Upper lobe of right lung (tissue), 1 donor: Measurements from ENCODE around the gene DOK4. TPM values are rescaled to one million over a fixed set of nuclear protein-coding genes. Genes with fewer than 3 reads are reported as not detected.

ENCODE experiments used
- ATAC-seq: fragments of 200-7000 bp; cut with Tn5 transposase; one replicate; pipeline ENCODE4 v1.9.1; 2020; ENCODE audit warnings: mild to moderate bottlenecking, moderate library complexity
- DNase-seq: peaks from one replicate; pipeline ENCODE4 v3.0.0-alpha.2; 2020
- H3K27ac ChIP-seq: fragments of 200-600 bp; one replicate; pipeline ENCODE4 v1.8.0; 2022
- H3K27me3 ChIP-seq: fragments of 200-600 bp; one replicate; pipeline ENCODE4 v1.8.0; 2022; ENCODE audit warnings: mild to moderate bottlenecking
- H3K36me3 ChIP-seq: fragments of 200-600 bp; one replicate; pipeline ENCODE4 v1.8.0; 2022
- H3K4me1 ChIP-seq: fragments of 200-600 bp; one replicate; pipeline ENCODE4 v1.8.0; 2022
- H3K4me3 ChIP-seq: fragments of 200-600 bp; one replicate; pipeline ENCODE4 v1.8.0; 2022; ENCODE audit warnings: mild to moderate bottlenecking
- H3K9me3 ChIP-seq: fragments of 200-600 bp; one replicate; pipeline ENCODE4 v1.8.0; 2022
- intact Hi-C: fragments of 100-400 bp; cut with DNase I; formaldehyde crosslinking; loops from one replicate; pipeline ENCODE4 v1.11.0; 2022
- total RNA-seq: library from RNA; stranded (reverse); fragmentation: NEBNext Ultra II Directional; extraction: Animal tissue kit (Norgen Biotek cat#: 25700); gene quantifications from one replicate; pipeline ENCODE4 v1.2.1, GENCODE V29; 2021
- TF ChIP-seq, protein P1 (sequence below): fragments of 200-600 bp; IDR thresholded peaks from one replicate; pipeline ENCODE4 v1.8.0; 2022; ENCODE audit warnings: antibody characterized with exemption
- donor health status: DM: no; HTN: yes; CAD: no; lungs with severe emphysema.

The DOK4 gene
- total RNA-seq, 1 donor from 2014 or later = 55.1 TPM

DNA sequence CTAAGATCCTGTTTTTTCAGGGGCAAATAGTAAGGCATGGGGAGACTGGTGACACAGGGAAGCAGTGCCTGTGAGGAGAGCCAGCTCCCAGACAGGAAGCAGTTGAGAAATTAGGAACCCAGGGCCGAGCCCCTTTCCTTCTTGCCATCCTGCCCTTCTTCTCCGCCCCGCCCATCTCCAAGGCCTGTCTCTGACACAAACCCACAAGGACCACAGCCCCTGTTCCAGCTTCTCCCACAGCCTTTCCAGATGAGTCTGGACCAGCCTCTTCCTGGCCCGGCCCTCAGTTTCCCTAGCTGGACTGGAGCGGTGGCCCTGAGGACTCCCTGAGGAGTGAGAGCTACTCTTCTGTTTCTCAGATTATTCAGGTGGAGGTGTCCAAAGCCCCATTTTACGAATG is 40.2 kb upstream of the DOK4 start:
- Histone ChIP-seq H3K27ac (no peak overlapping the region), H3K4me3 (no peak overlapping the region), H3K27me3 (no peaks in the 10 kb centered on the region), H3K36me3 (no peaks in the 10 kb centered on the region), H3K9me3 (no peaks in the 10 kb centered on the region), H3K4me1 (peaks cover 15% of the 10 kb centered on the region)
- intact Hi-C loops = no loop called here
- DNase-seq (no peak), ATAC-seq (no peak)
- TF ChIP-seq, protein P1, sequence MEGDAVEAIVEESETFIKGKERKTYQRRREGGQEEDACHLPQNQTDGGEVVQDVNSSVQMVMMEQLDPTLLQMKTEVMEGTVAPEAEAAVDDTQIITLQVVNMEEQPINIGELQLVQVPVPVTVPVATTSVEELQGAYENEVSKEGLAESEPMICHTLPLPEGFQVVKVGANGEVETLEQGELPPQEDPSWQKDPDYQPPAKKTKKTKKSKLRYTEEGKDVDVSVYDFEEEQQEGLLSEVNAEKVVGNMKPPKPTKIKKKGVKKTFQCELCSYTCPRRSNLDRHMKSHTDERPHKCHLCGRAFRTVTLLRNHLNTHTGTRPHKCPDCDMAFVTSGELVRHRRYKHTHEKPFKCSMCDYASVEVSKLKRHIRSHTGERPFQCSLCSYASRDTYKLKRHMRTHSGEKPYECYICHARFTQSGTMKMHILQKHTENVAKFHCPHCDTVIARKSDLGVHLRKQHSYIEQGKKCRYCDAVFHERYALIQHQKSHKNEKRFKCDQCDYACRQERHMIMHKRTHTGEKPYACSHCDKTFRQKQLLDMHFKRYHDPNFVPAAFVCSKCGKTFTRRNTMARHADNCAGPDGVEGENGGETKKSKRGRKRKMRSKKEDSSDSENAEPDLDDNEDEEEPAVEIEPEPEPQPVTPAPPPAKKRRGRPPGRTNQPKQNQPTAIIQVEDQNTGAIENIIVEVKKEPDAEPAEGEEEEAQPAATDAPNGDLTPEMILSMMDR = no peak

DNA sequence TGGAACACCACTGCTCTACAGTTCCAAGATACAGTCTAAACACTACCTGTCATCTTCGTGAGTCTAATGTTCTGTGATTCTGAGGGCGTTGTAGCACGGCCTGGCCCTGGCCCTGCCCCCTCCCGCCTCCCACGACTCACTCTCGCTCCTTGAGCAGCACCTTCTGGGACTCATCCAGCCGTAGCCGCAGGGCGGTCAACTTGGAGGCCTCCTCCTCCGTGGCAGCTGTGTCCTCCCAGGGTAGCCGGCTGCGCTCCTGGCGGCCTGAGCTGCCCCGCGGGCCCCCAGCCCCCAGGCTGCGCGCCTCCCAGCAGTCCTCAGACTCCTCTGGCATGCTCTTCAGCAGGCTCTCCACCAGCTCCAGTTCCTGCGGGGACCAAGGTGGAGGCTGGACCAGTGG is 39.5 kb upstream of the DOK4 start:
- H3K36me3 ChIP-seq = no peaks in the 10 kb centered on the region
- no peak overlapping the region for H3K27ac ChIP-seq
- H3K4me1 ChIP-seq = peaks cover 14% of the 10 kb centered on the region
- ATAC-seq (peak; percentile 57), DNase-seq (no peak)
- no peaks in the 10 kb centered on the region for H3K27me3 ChIP-seq
- intact Hi-C loops = no loop called here
- TF ChIP-seq, protein P1 = no peak
- no peaks in the 10 kb centered on the region for H3K9me3 ChIP-seq
- H3K4me3 ChIP-seq = no peak overlapping the region

DNA sequence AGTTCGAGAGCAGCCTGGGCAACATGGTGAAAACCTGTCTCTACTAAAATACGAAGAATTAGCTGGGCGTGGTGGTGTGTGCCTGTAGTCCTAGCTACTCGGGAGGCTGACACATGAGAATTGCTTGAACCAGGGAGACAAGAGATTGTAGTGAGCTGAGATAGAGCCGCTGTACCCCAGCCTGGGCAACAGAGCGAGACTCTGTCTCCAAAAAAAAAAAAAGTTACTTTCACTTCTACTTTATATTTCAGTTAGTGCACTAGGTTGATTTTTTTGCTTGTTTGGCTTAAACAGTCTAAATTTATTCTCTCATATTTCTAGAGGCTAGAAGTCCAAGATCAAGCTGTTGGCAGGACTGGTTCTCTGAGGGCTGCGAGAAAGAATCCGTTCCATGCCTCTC is 36.7 kb upstream of the DOK4 start:
- ATAC-seq (no peak), DNase-seq (no peak)
- peaks cover 6% of the 10 kb centered on the region for H3K4me1 ChIP-seq
- intact Hi-C loops = no loop called here
- H3K4me3 ChIP-seq = no peak overlapping the region
- TF ChIP-seq, protein P1 = no peak
- no peaks in the 10 kb centered on the region for H3K27me3 ChIP-seq
- H3K27ac ChIP-seq = no peak overlapping the region
- H3K36me3 ChIP-seq = no peaks in the 10 kb centered on the region
- H3K9me3 ChIP-seq = no peaks in the 10 kb centered on the region

DNA sequence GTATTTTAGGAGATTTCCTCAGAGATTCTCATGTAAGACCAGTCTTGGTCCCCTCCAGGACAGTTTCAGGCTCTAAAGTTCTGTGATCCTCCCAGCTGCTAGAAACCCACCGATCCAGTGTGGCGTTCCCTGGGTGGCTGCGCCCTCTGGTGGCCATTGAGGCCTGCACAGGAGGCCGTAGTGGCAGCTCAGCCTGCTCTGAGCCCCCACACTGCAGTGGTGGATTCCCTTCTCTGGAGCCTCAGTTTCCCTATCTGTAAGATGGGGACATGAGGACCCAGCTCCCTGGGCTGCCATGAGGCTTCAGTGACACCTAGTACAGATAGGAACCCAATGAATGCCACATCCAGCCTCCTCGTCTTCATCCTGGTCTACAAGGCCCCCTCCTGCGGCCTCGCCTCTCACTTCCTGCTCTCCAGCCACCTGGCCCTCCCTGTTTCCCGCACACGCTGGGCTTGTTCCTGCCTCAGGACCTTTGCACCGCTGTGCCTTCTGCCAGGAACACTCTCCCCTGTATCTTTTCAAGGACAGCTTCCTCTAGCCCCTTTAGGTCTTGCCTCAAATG is 33.6 kb upstream of the DOK4 start:
- Histone ChIP-seq H3K36me3 (no peaks in the 10 kb centered on the region), H3K27me3 (no peaks in the 10 kb centered on the region), H3K27ac (no peak overlapping the region), H3K4me1 (peaks cover 11% of the 10 kb centered on the region), H3K4me3 (no peak overlapping the region), H3K9me3 (no peaks in the 10 kb centered on the region)
- DNase-seq (peak; percentile 89), ATAC-seq (peak; percentile 88)
- TF ChIP-seq, protein P1 = peak; percentile 98
- intact Hi-C loops = loop anchor here (5.0 kb wide), 1 partner anchor 43 kb away; no protein-coding TSS in a partner anchor

DNA sequence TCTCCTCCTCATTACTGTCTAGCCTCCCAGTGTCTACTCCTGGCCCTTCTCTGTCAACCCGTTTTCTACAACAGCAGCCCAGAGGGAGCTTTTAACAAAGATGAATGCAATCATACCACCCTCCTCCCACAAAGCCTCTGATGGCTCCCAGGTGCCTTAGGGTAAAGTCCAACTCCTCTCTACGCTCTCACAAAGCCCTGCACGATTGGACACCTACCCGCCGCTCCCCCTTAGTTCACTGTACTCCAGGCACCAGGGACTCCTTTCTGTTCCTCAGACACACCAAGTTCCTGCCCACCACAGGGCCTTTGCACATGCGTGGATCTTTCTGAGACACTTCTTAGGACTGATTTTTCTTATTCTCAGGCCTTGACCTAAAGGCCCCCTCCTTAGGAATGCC is 32.6 kb upstream of the DOK4 start:
- Histone ChIP-seq H3K4me1 (peaks cover 19% of the 10 kb centered on the region), H3K9me3 (no peaks in the 10 kb centered on the region), H3K4me3 (no peak overlapping the region), H3K27ac (no peak overlapping the region), H3K36me3 (no peaks in the 10 kb centered on the region), H3K27me3 (no peaks in the 10 kb centered on the region)
- TF ChIP-seq, protein P1 = no peak
- ATAC-seq (no peak), DNase-seq (no peak)
- intact Hi-C loops = loop anchor here (5.0 kb wide), 1 partner anchor 42 kb away; no protein-coding TSS in a partner anchor

DNA sequence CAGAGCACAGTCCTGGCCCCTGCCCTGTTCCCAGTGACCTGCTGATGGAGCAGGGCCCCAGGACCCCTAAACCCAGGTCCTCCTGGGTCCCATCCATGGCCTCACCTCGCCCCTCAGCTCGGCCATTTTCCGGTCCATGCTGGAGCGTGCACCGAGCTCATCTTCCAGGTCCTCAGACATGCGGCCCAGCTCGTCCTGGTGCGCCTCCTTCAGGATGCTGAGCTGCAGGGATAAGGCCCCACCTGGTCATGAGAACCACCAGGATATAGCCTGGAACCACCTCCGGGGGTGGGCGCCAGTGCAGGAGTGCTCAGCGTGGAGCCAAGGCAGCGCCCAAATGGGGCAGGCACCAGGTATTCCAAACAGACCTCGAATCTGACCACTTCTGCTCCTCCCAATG is 32.2 kb upstream of the DOK4 start:
- H3K4me3 ChIP-seq = no peak overlapping the region
- TF ChIP-seq, protein P1 = no peak
- no peaks in the 10 kb centered on the region for H3K27me3 ChIP-seq
- intact Hi-C loops = loop anchor here (5.0 kb wide), 1 partner anchor 41 kb away; no protein-coding TSS in a partner anchor
- H3K9me3 ChIP-seq = no peaks in the 10 kb centered on the region
- no peak for DNase-seq
- H3K27ac ChIP-seq = no peak overlapping the region
- peaks cover 22% of the 10 kb centered on the region for H3K4me1 ChIP-seq
- no peak for ATAC-seq
- H3K36me3 ChIP-seq = no peaks in the 10 kb centered on the region
